GM19351 (cell line): ENCODE results near the gene NAMPT.
"Not testable (repeated sequence)": the region's sequence is repeated elsewhere in the genome, so short reads cannot be mapped to it uniquely, and the experiment has no call there.

Experiments
- ATAC-seq: cut with Tn5 transposase; IDR thresholded peaks from one replicate; pipeline ENCODE4 v1.9.1; 2021; ENCODE audit warnings: mild to moderate bottlenecking, moderate library complexity; ENCODE audit not compliant: unreplicated experiment

The NAMPT gene

GRCh38 chr7:106284714-106285050 lies at the start of gene NAMPT:
TSS of gene NAMPT (minus strand) at chr7:106284983. CDS start at chr7:106284884, 99 bp downstream.
- ATAC-seq: no peak

- no peak for ATAC-seq
Observed at GRCh38 chr7:106332201-106332600, 47.4 kb upstream of the NAMPT start.

GRCh38 chr7:106331441-106332175 lies 46.8 kb upstream of the NAMPT start:
- no peak for ATAC-seq

GRCh38 chr7:106329971-106330733 lies 45.4 kb upstream of the NAMPT start:
- ATAC-seq: no peak

- ATAC-seq: no peak
Observed at GRCh38 chr7:106329408-106329807, 44.6 kb upstream of the NAMPT start.

- ATAC-seq: no peak
Observed at GRCh38 chr7:106327538-106328481, 43.0 kb upstream of the NAMPT start.

- no peak for ATAC-seq
Observed at GRCh38 chr7:106326594-106327537, 42.1 kb upstream of the NAMPT start.

- ATAC-seq: not testable (repeated sequence)
Observed at GRCh38 chr7:106324509-106324908, 39.7 kb upstream of the NAMPT start.

- ATAC-seq: not testable (repeated sequence)
Observed at GRCh38 chr7:106320254-106320770, 35.5 kb upstream of the NAMPT start.

GRCh38 chr7:106318482-106318881 lies 33.7 kb upstream of the NAMPT start:
- no peak for ATAC-seq

- no peak for ATAC-seq
Observed at GRCh38 chr7:106317971-106318370, 33.2 kb upstream of the NAMPT start.

GRCh38 chr7:106316947-106317346 lies 32.2 kb upstream of the NAMPT start:
- ATAC-seq: no peak

GRCh38 chr7:106314875-106315274 lies 30.1 kb upstream of the NAMPT start:
- ATAC-seq: no peak

- no peak for ATAC-seq
Observed at GRCh38 chr7:106313966-106314365, 29.2 kb upstream of the NAMPT start.

GRCh38 chr7:106313456-106313901 lies 28.7 kb upstream of the NAMPT start:
- no peak for ATAC-seq

- no peak for ATAC-seq
Observed at GRCh38 chr7:106312906-106313305, 28.1 kb upstream of the NAMPT start.

GRCh38 chr7:106312099-106312871 lies 27.5 kb upstream of the NAMPT start:
- ATAC-seq: no peak

GRCh38 chr7:106309362-106309761 lies 24.6 kb upstream of the NAMPT start:
- ATAC-seq: no peak

GRCh38 chr7:106306256-106306655 lies 21.5 kb upstream of the NAMPT start:
- no peak for ATAC-seq
